HT1080 (cell line): ENCODE data around the gene ZRANB3. TPM values are rescaled to one million over a fixed set of nuclear protein-coding genes. Genes with fewer than 3 reads are reported as not detected.
A peak's percentile ranks its signal among the peaks of the same experiment; 100 is the strongest.

Experiments
- small RNA-seq: library from RNA; depleted of rRNA; stranded (forward); fragments of <200 nt; gene quantifications from one replicate; pipeline ENCODE3, GENCODE V24; 2014
- total RNA-seq: library from RNA; depleted of rRNA; stranded (reverse); fragments of >200 nt; shearing (Covaris generic); gene quantifications from 2 replicates; pipeline ENCODE4 v1.2.3, GENCODE V29; 2014; rRNA removed

ZRANB3 gene
- total RNA-seq, 1 experiment from 2014 or later = 9.0 TPM

Small RNA genes within 50 kb of the gene (small RNA-seq; reads per million reads assigned to genes)
- gene SNORA40B = 0.39 reads per million, percentile 44 among the genes with 10 or more reads in this experiment

Other genes starting within 250 kb of the ZRANB3 start
- 9.0 and 12.4 TPM in 2 replicates for gene R3HDM1, start 266 bp upstream of the ZRANB3 start, total RNA-seq
- gene UBXN4, start 210.6 kb upstream of the ZRANB3 start, total RNA-seq = 22.7 and 29.6 TPM in 2 replicates